ENCODE data around the gene KCNQ5. TPM values are rescaled to one million over a fixed set of nuclear protein-coding genes. Genes with fewer than 3 reads are reported as not detected.

The KCNQ5 gene
- polyA plus RNA-seq, 3 donors, result not detected

- no peak overlapping the region for H3K4me2 ChIP-seq (replicated peaks; ENCODE audit: extremely low read depth, low read length, poor library complexity, severe bottlenecking)
- no peaks in the 10 kb centered on the region for H4K20me1 ChIP-seq (ENCODE audit: insufficient read depth, low read length)
- H2AFZ ChIP-seq (ENCODE audit: insufficient read depth, low read depth, low read length, poor library complexity, severe bottlenecking), result no peak overlapping the region
- H3K9me3 Mint-ChIP-seq, result peaks cover 0 to 5% (median 0%) of the 10 kb centered on the region in 7 donors
- peaks cover 0 to 3% of the 10 kb centered on the region in 2 donors for H3K9me3 ChIP-seq (replicated peaks in 1 of 2; ENCODE audit: control insufficient read depth in 1 of 2, insufficient read depth in 1 of 2, low read length in 2 of 2)
- H3K9ac ChIP-seq (ENCODE audit: insufficient read depth, low read length, poor library complexity, severe bottlenecking), result no peak overlapping the region
- WGBS (ENCODE audit: insufficient coverage), result 100% methylated on average over 1 of the region's 2 CpGs
- no peak overlapping the region for H3K27ac ChIP-seq (ENCODE audit: low read depth in 1 of 2, low read length in 2 of 2)
- no peak for TF ChIP-seq CTCF (IDR thresholded peaks at IDR 0.05)
- H3K36me3 Mint-ChIP-seq, result no peaks in the 10 kb centered on the region
- H3K79me2 ChIP-seq (ENCODE audit: insufficient read depth, low read length), result no peaks in the 10 kb centered on the region
- H3K27me3 ChIP-seq (ENCODE audit: control insufficient read depth in 2 of 2, insufficient read depth in 2 of 2, low read length in 2 of 2), result no peaks in the 10 kb centered on the region
- DNase-seq, result no peak
- H3K36me3 ChIP-seq (replicated peaks in 1 of 2; ENCODE audit: control insufficient read depth in 1 of 2, insufficient read depth in 2 of 2, low read length in 2 of 2), result no peaks in the 10 kb centered on the region
- no peaks in the 10 kb centered on the region for H3K4me1 ChIP-seq (ENCODE audit: control insufficient read depth in 1 of 2, insufficient read depth in 2 of 2, low read length in 2 of 2)
- no peak overlapping the region for H3K4me3 Mint-ChIP-seq
- H3K27me3 Mint-ChIP-seq (ENCODE audit: low read depth in 3 of 3), result no peaks in the 10 kb centered on the region
- no peaks in the 10 kb centered on the region for H3K4me1 Mint-ChIP-seq
- no peak overlapping the region for H3K4me3 ChIP-seq (replicated peaks in 1 of 3; ENCODE audit: low read depth in 2 of 3, low read length in 3 of 3)
- intact Hi-C loops (cut with micrococcal nuclease), result no loop called here
- no peak overlapping the region for H3K27ac Mint-ChIP-seq
Measured at GRCh38 chr6:73004861-73005260, 383.0 kb downstream of the KCNQ5 start.

GRCh38 chr6:73006146-73006545 lies 384.3 kb downstream of the KCNQ5 start:
- no peak for TF ChIP-seq CTCF (IDR thresholded peaks at IDR 0.05)
- H3K4me3 ChIP-seq (replicated peaks in 1 of 3; ENCODE audit: low read depth in 2 of 3, low read length in 3 of 3), result no peak overlapping the region
- H3K4me1 Mint-ChIP-seq, result no peaks in the 10 kb centered on the region
- H3K9ac ChIP-seq (ENCODE audit: insufficient read depth, low read length, poor library complexity, severe bottlenecking), result no peak overlapping the region
- H3K27ac ChIP-seq (ENCODE audit: low read depth in 1 of 2, low read length in 2 of 2), result no peak overlapping the region
- H4K20me1 ChIP-seq (ENCODE audit: insufficient read depth, low read length), result no peaks in the 10 kb centered on the region
- H3K36me3 ChIP-seq (replicated peaks in 1 of 2; ENCODE audit: control insufficient read depth in 1 of 2, insufficient read depth in 2 of 2, low read length in 2 of 2), result no peaks in the 10 kb centered on the region
- DNase-seq, result no peak
- intact Hi-C loops (cut with micrococcal nuclease), result no loop called here
- no peaks in the 10 kb centered on the region for H3K79me2 ChIP-seq (ENCODE audit: insufficient read depth, low read length)
- no peak overlapping the region for H3K27ac Mint-ChIP-seq
- H3K4me1 ChIP-seq (ENCODE audit: control insufficient read depth in 1 of 2, insufficient read depth in 2 of 2, low read length in 2 of 2), result no peaks in the 10 kb centered on the region
- peaks cover 0 to 3% of the 10 kb centered on the region in 2 donors for H3K9me3 ChIP-seq (replicated peaks in 1 of 2; ENCODE audit: control insufficient read depth in 1 of 2, insufficient read depth in 1 of 2, low read length in 2 of 2)
- no peaks in the 10 kb centered on the region for H3K36me3 Mint-ChIP-seq
- no peak overlapping the region for H3K4me3 Mint-ChIP-seq
- no peak overlapping the region for H3K4me2 ChIP-seq (replicated peaks; ENCODE audit: extremely low read depth, low read length, poor library complexity, severe bottlenecking)
- WGBS (ENCODE audit: insufficient coverage), result 100% methylated on average over 1 of the region's 2 CpGs
- no peak overlapping the region for H2AFZ ChIP-seq (ENCODE audit: insufficient read depth, low read depth, low read length, poor library complexity, severe bottlenecking)
- H3K27me3 ChIP-seq (ENCODE audit: control insufficient read depth in 2 of 2, insufficient read depth in 2 of 2, low read length in 2 of 2), result no peaks in the 10 kb centered on the region
- H3K9me3 Mint-ChIP-seq, result peaks cover 0 to 5% (median 0%) of the 10 kb centered on the region in 7 donors
- H3K27me3 Mint-ChIP-seq (ENCODE audit: low read depth in 3 of 3), result no peaks in the 10 kb centered on the region

Measured in CD14-positive monocyte (primary cell).